Neural progenitor cell (in vitro differentiated cells): ENCODE results near the gene EIPR1. TPM values are rescaled to one million over a fixed set of nuclear protein-coding genes. Genes with fewer than 3 reads are reported as not detected.

Experiments
- DNase-seq: peaks from one replicate; pipeline ENCODE4 v3.0.0-alpha.2; 2016; ENCODE audit warnings: low spot score
- H2AFZ ChIP-seq: fragments of 200-600 bp; sonication (generic); replicated peaks from 2 replicates; pipeline ENCODE4 v1.6.1; 2016; ENCODE audit warnings: antibody characterized with exemption
- H3F3A ChIP-seq: fragments of 200-600 bp; sonication (generic); 2 replicates; pipeline ENCODE4 v1.6.1; 2016; ENCODE audit warnings: antibody characterized with exemption, low read depth
- H3K27ac ChIP-seq: fragments of 200-600 bp; sonication (generic); 2 replicates; pipeline ENCODE4 v1.5.1; 2016; ENCODE audit warnings: mild to moderate bottlenecking
- H3K27me3 ChIP-seq: fragments of 200-600 bp; sonication (generic); 2 replicates; pipeline ENCODE4 v1.6.1; 2016; ENCODE audit warnings: mild to moderate bottlenecking, moderate library complexity
- H3K36me3 ChIP-seq: fragments of 200-600 bp; sonication (generic); 2 replicates; pipeline ENCODE4 v1.5.1; 2016
- H3K4me1 ChIP-seq: fragments of 200-600 bp; sonication (generic); 2 replicates; pipeline ENCODE4 v1.6.1; 2016; ENCODE audit warnings: mixed run types
- H3K4me2 ChIP-seq: fragments of 200-600 bp; sonication (generic); 2 replicates; pipeline ENCODE4 v1.6.1; 2016
- H3K4me3 ChIP-seq: fragments of 200-600 bp; sonication (generic); 2 replicates; pipeline ENCODE4 v1.5.1; 2016
- H3K79me2 ChIP-seq: fragments of 200-600 bp; sonication (generic); 2 replicates; pipeline ENCODE4 v1.6.1; 2016; ENCODE audit warnings: low read depth
- H3K9ac ChIP-seq: fragments of 200-600 bp; sonication (generic); 2 replicates; pipeline ENCODE4 v1.6.1; 2016
- H3K9me3 ChIP-seq: fragments of 200-600 bp; sonication (generic); 2 replicates; pipeline ENCODE4 v1.5.1; 2016; ENCODE audit warnings: low read depth
- H4K20me1 ChIP-seq: fragments of 200-600 bp; sonication (generic); 2 replicates; pipeline ENCODE4 v1.6.1; 2016; ENCODE audit warnings: low read depth
- H3K27ac Mint-ChIP-seq: 3 replicates; pipeline ENCODE4 v1.8.0; 2021; ENCODE audit warnings: mixed read lengths
- H3K27me3 Mint-ChIP-seq: 2 replicates; pipeline ENCODE4 v1.8.0; 2022; ENCODE audit warnings: low read depth, mild to moderate bottlenecking, inconsistent platforms, moderate library complexity, mixed read lengths; ENCODE audit not compliant: insufficient read depth
- H3K36me3 Mint-ChIP-seq: 3 replicates; pipeline ENCODE4 v1.8.0; 2021; ENCODE audit warnings: mixed read lengths
- H3K4me1 Mint-ChIP-seq: 3 replicates; pipeline ENCODE4 v1.8.0; 2021; ENCODE audit warnings: mixed read lengths
- H3K4me3 Mint-ChIP-seq: 3 replicates; pipeline ENCODE4 v1.8.0; 2021; ENCODE audit warnings: mild to moderate bottlenecking, moderate library complexity, mixed read lengths
- H3K9me3 Mint-ChIP-seq: 3 replicates; pipeline ENCODE4 v1.8.0; 2020; ENCODE audit warnings: mixed read lengths
- CTCF ChIP-seq: fragments of 200-600 bp; sonication (generic); IDR thresholded peaks from 2 replicates; pipeline ENCODE4 v1.5.1; 2017; ENCODE audit warnings: antibody characterized with exemption, mild to moderate bottlenecking
- EZH2 ChIP-seq: fragments of 200-600 bp; sonication (generic); IDR thresholded peaks from 2 replicates; pipeline ENCODE4 v1.6.1; 2017; ENCODE audit warnings: antibody characterized with exemption, mild to moderate bottlenecking, moderate library complexity
- EZH2phosphoT487 ChIP-seq: fragments of 200-600 bp; sonication (generic); IDR thresholded peaks from 2 replicates; pipeline ENCODE4 v1.6.1; 2017; ENCODE audit warnings: antibody characterized with exemption
- total RNA-seq: library from RNA; depleted of rRNA; stranded (reverse); fragments of >200 nt; gene quantifications from 2 replicates; pipeline ENCODE4 v1.2.3, GENCODE V29; 2015; ENCODE audit warnings: low replicate concordance

The EIPR1 gene
- total RNA-seq, 1 donor from 2014 or later: 57.1 TPM

- Mint-ChIP-seq H3K27me3 (peaks cover 6% of the 10 kb centered on the region), H3K4me1 (peaks cover 23% of the 10 kb centered on the region), H3K36me3 (peaks cover 8% of the 10 kb centered on the region), H3K27ac (peak overlapping the region; percentile 90), H3K4me3 (no peak overlapping the region), H3K9me3 (peaks cover 9% of the 10 kb centered on the region)
- H2AFZ ChIP-seq: no peak overlapping the region
- H3K27ac ChIP-seq: no peak overlapping the region
- no peak for TF ChIP-seq EZH2phosphoT487
- no peak for TF ChIP-seq EZH2
- TF ChIP-seq CTCF: no peak
- no peaks in the 10 kb centered on the region for H4K20me1 ChIP-seq
- H3F3A ChIP-seq: no peaks in the 10 kb centered on the region
- no peak overlapping the region for H3K4me3 ChIP-seq
- H3K4me2 ChIP-seq: no peak overlapping the region
- H3K9ac ChIP-seq: no peak overlapping the region
- no peak for DNase-seq
- H3K4me1 ChIP-seq: no peaks in the 10 kb centered on the region
- no peaks in the 10 kb centered on the region for H3K9me3 ChIP-seq
- H3K27me3 ChIP-seq: no peaks in the 10 kb centered on the region
- H3K36me3 ChIP-seq: no peaks in the 10 kb centered on the region
- H3K79me2 ChIP-seq: no peaks in the 10 kb centered on the region
These were observed 228.9 kb downstream of the EIPR1 start for GRCh38 chr2:3148716-3149115.

GRCh38 chr2:3147651-3148530 lies 229.7 kb downstream of the EIPR1 start:
- H3K27ac Mint-ChIP-seq: peak overlapping the region; percentile 90
- Histone ChIP-seq H2AFZ (no peak overlapping the region), H3K27ac (no peak overlapping the region), H3F3A (no peaks in the 10 kb centered on the region), H4K20me1 (no peaks in the 10 kb centered on the region), H3K79me2 (no peaks in the 10 kb centered on the region), H3K36me3 (no peaks in the 10 kb centered on the region), H3K9ac (no peak overlapping the region), H3K4me2 (no peak overlapping the region), H3K4me3 (no peak overlapping the region), H3K9me3 (no peaks in the 10 kb centered on the region), H3K4me1 (no peaks in the 10 kb centered on the region), H3K27me3 (no peaks in the 10 kb centered on the region)
- H3K27me3 Mint-ChIP-seq: peaks cover 8% of the 10 kb centered on the region
- peaks cover 9% of the 10 kb centered on the region for H3K9me3 Mint-ChIP-seq
- TF ChIP-seq EZH2 (no peak), CTCF (no peak), EZH2phosphoT487 (no peak)
- H3K36me3 Mint-ChIP-seq: peaks cover 8% of the 10 kb centered on the region
- H3K4me1 Mint-ChIP-seq: peaks cover 31% of the 10 kb centered on the region
- no peak for DNase-seq
- H3K4me3 Mint-ChIP-seq: no peak overlapping the region

- Histone ChIP-seq H3K9me3 (no peaks in the 10 kb centered on the region), H3K9ac (no peak overlapping the region), H3K79me2 (no peaks in the 10 kb centered on the region), H3K4me1 (no peaks in the 10 kb centered on the region), H3K36me3 (no peaks in the 10 kb centered on the region), H3K4me2 (no peak overlapping the region), H3K4me3 (no peak overlapping the region), H2AFZ (no peak overlapping the region), H4K20me1 (no peaks in the 10 kb centered on the region), H3K27ac (no peak overlapping the region), H3K27me3 (no peaks in the 10 kb centered on the region), H3F3A (no peaks in the 10 kb centered on the region)
- Mint-ChIP-seq H3K4me1 (peaks cover 35% of the 10 kb centered on the region), H3K27ac (peak overlapping the region; percentile 16), H3K36me3 (peaks cover 8% of the 10 kb centered on the region), H3K4me3 (no peak overlapping the region), H3K9me3 (peaks cover 7% of the 10 kb centered on the region), H3K27me3 (peaks cover 8% of the 10 kb centered on the region)
- no peak for TF ChIP-seq EZH2
- no peak for TF ChIP-seq EZH2phosphoT487
- TF ChIP-seq CTCF: no peak
- no peak for DNase-seq
These were observed 230.6 kb downstream of the EIPR1 start for GRCh38 chr2:3146772-3147650.
